Natural killer cell (primary cell): ENCODE measurements around the gene SGSM2. TPM values are rescaled to one million over a fixed set of nuclear protein-coding genes. Genes with fewer than 3 reads are reported as not detected.

Source experiments
- ATAC-seq, 3 donors: fragments of 150-1000 bp in 2 of 3; fragments of 200-7000 bp in 1 of 3; cut with Tn5 transposase; 1 replicate in 1 of 3; 2 replicates in 2 of 3; pipeline ENCODE4 v1.10.0; 2021; ENCODE audit warnings: mild to moderate bottlenecking in 2 of 3, moderate library complexity in 2 of 3
- DNase-seq, 2 donors: peaks; one replicate each; pipeline versions ENCODE4 v3.0.0 to v3.0.0-alpha.2; 2013 to 2021; ENCODE audit warnings: mixed read lengths in 1 of 2
- H3K27ac ChIP-seq: one replicate; pipeline ENCODE4 v1.5.1; 2013; ENCODE audit warnings: mild to moderate bottlenecking, low read length
- H3K27me3 ChIP-seq: one replicate; pipeline ENCODE4 v1.6.1; 2013; ENCODE audit warnings: low read length; ENCODE audit not compliant: control insufficient read depth, insufficient read depth
- H3K36me3 ChIP-seq: one replicate; pipeline ENCODE4 v1.6.1; 2013; ENCODE audit warnings: low read length; ENCODE audit not compliant: control insufficient read depth, insufficient read depth
- H3K4me1 ChIP-seq: one replicate; pipeline ENCODE4 v1.6.1; 2013; ENCODE audit warnings: low read length; ENCODE audit not compliant: control insufficient read depth, insufficient read depth
- H3K4me3 ChIP-seq: one replicate; pipeline ENCODE4 v1.5.1; 2013; ENCODE audit warnings: low read length
- H3K9me3 ChIP-seq: one replicate; pipeline ENCODE4 v1.6.1; 2013; ENCODE audit warnings: low read length; ENCODE audit not compliant: control insufficient read depth, insufficient read depth
- H3K27ac Mint-ChIP-seq, 2 donors: one replicate each; pipeline ENCODE4 v1.8.0; 2022; ENCODE audit warnings: mild to moderate bottlenecking in 2 of 2, mixed read lengths in 2 of 2, moderate library complexity in 1 of 2
- H3K27me3 Mint-ChIP-seq, 2 donors: one replicate each; pipeline ENCODE4 v1.8.0; 2022; ENCODE audit warnings: low read depth in 2 of 2, mixed read lengths in 2 of 2
- H3K36me3 Mint-ChIP-seq: one replicate; pipeline ENCODE4 v1.8.0; 2022; ENCODE audit warnings: mixed read lengths
- H3K4me1 Mint-ChIP-seq, 2 donors: one replicate each; pipeline ENCODE4 v1.8.0; 2022; ENCODE audit warnings: mixed read lengths in 2 of 2
- H3K4me3 Mint-ChIP-seq: one replicate; pipeline ENCODE4 v1.8.0; 2022; ENCODE audit warnings: mild to moderate bottlenecking, moderate library complexity, mixed read lengths
- H3K9me3 Mint-ChIP-seq, 2 donors: one replicate each; pipeline ENCODE4 v1.8.0; 2022; ENCODE audit warnings: mixed read lengths in 2 of 2
- CTCF ChIP-seq: fragments of 200-600 bp; IDR thresholded peaks from one replicate; pipeline ENCODE4 v1.8.0; 2022; ENCODE audit warnings: antibody characterized with exemption
- WGBS: methylation state at CpG from one replicate; pipeline ENCODE4 v1.1.7; 2013; ENCODE audit warnings: missing lambda C conversion rate; ENCODE audit not compliant: insufficient coverage; 5-methylcytosine and 5-hydroxymethylcytosine counted together
- intact Hi-C: fragments of 100-400 bp; cut with micrococcal nuclease; formaldehyde crosslinking; loops from one replicate; pipeline ENCODE4 v1.14.2; 2022
- total RNA-seq, 4 donors: library from RNA; stranded (reverse); fragments of 120-200 nt in 1 of 4; gene quantifications; one replicate each; pipeline versions ENCODE4 v1.2.3 to v1.2.4, GENCODE V29; 2013 to 2022

Gene SGSM2
- total RNA-seq, 3 donors from 2014 or later (not counting 1 experiment from before 2014, with no cell fraction given) = 65.4 to 75.7 (median 73.6) TPM

- Mint-ChIP-seq H3K27me3 (no peaks in the 10 kb centered on the region), H3K4me1 (peaks cover 0 to 4% of the 10 kb centered on the region in 2 donors), H3K36me3 (peaks cover 7% of the 10 kb centered on the region), H3K4me3 (no peak overlapping the region), H3K9me3 (no peaks in the 10 kb centered on the region), H3K27ac (no peak overlapping the region)
- Histone ChIP-seq H3K36me3 (peaks cover 4% of the 10 kb centered on the region), H3K4me3 (no peak overlapping the region), H3K9me3 (no peaks in the 10 kb centered on the region), H3K27ac (no peak overlapping the region), H3K4me1 (no peaks in the 10 kb centered on the region), H3K27me3 (no peaks in the 10 kb centered on the region)
- no CpG with 5 or more reads among the region's 1 CpG for WGBS
- TF ChIP-seq CTCF = no peak
- no peak for DNase-seq
- ATAC-seq = no peak
- intact Hi-C loops = no loop called here
These were observed 90.6 kb downstream of the SGSM2 start for GRCh38 chr17:2427910-2428309.

Other genes with a start within 250 kb of the SGSM2 start
- gene SMG6, start 33.7 kb upstream of the SGSM2 start, total RNA-seq = 10 to 100 TPM; 41.6 to 49.4 (median 48.2) TPM
- 10 to 100 TPM in 1 of 3 donors, 1 to 10 TPM in 2; 6.4 to 11.1 (median 7.9) TPM for gene SRR, start 33.6 kb upstream of the SGSM2 start, total RNA-seq
- 10 to 100 TPM; 19.7 to 30.7 (median 29.0) TPM for gene TSR1, start 1.0 kb upstream of the SGSM2 start, total RNA-seq
- 100 to 1,000 TPM in 1 of 3 donors, 10 to 100 TPM in 2; 72.3 to 108 (median 77.6) TPM for gene MNT, start 63.6 kb downstream of the SGSM2 start, total RNA-seq
- gene METTL16, start 174.4 kb downstream of the SGSM2 start, total RNA-seq = 10 to 100 TPM; 27.9 to 36.9 (median 32.0) TPM